PC-3 (cell line): ENCODE measurements around the gene WNK2. TPM values are rescaled to one million over a fixed set of nuclear protein-coding genes. Genes with fewer than 3 reads are reported as not detected.
"Not testable (repeated sequence)": the region's sequence is repeated elsewhere in the genome, so short reads cannot be mapped to it uniquely, and the experiment has no call there.

Experiments used
- ATAC-seq: fragments of 200-7000 bp; cut with Tn5 transposase; 2 replicates; pipeline ENCODE4 v1.9.1; 2020; ENCODE audit warnings: mild to moderate bottlenecking, moderate library complexity
- BruUV-seq: library from RNA; stranded (reverse); fragments of 400-500 nt; replicated peaks from 2 replicates; lab custom pipeline; 2021; lab: Mats Ljungman, UMichigan
- CTCF ChIA-PET: fragments of 300-600 bp; sonication (Branson Sonifier 250); formaldehyde crosslinking; loops from one replicate; lab custom pipeline; 2022; ENCODE audit warnings: antibody characterized with exemption; lab: Charles Lee
- POLR2A ChIA-PET: fragments of 300-600 bp; sonication (Branson Sonifier 250); formaldehyde crosslinking; loops from one replicate; lab custom pipeline; 2022; ENCODE audit warnings: antibody characterized with exemption; ENCODE audit not compliant: unreplicated experiment; lab: Charles Lee
- DNase-seq: peaks from one replicate; pipeline ENCODE4 v3.0.0-alpha.2; 2015
- H2AFZ ChIP-seq: fragments of 300-600 bp; sonication (generic); 2 replicates; pipeline ENCODE4 v1.6.0; 2016; ENCODE audit warnings: antibody characterized with exemption, low read length
- H3F3A ChIP-seq: fragments of 300-600 bp; sonication (generic); one replicate; pipeline ENCODE4 v1.6.0; 2017; ENCODE audit warnings: antibody characterized with exemption, low read length, control low read depth, mild to moderate bottlenecking; ENCODE audit not compliant: unreplicated experiment
- H3K27ac ChIP-seq: fragments of 300-600 bp; sonication (generic); 2 replicates; pipeline ENCODE4 v1.5.1; 2016; ENCODE audit warnings: mild to moderate bottlenecking, low read length
- H3K27me3 ChIP-seq: fragments of 300-600 bp; sonication (generic); 2 replicates; pipeline ENCODE4 v1.6.1; 2016; ENCODE audit warnings: low read length, mixed read lengths
- H3K36me3 ChIP-seq: fragments of 300-600 bp; sonication (generic); 2 replicates; pipeline ENCODE4 v1.6.1; 2016; ENCODE audit warnings: low read depth, mixed run types, low read length, mixed read lengths
- H3K4me1 ChIP-seq: fragments of 300-600 bp; sonication (generic); 2 replicates; pipeline ENCODE4 v1.5.1; 2016; ENCODE audit warnings: low read length; ENCODE audit not compliant: insufficient read depth
- H3K4me2 ChIP-seq: fragments of 300-600 bp; sonication (generic); 2 replicates; pipeline ENCODE4 v1.6.0; 2016; ENCODE audit warnings: low read length
- H3K4me3 ChIP-seq: fragments of 300-600 bp; sonication (generic); 2 replicates; pipeline ENCODE4 v1.5.1; 2016; ENCODE audit warnings: mild to moderate bottlenecking, low read length, mixed read lengths
- H3K79me2 ChIP-seq: fragments of 300-600 bp; sonication (generic); 2 replicates; pipeline ENCODE4 v1.6.1; 2017; ENCODE audit warnings: low read length, mixed read lengths
- H3K9ac ChIP-seq: fragments of 300-600 bp; sonication (generic); 2 replicates; pipeline ENCODE4 v1.6.0; 2016; ENCODE audit warnings: mild to moderate bottlenecking, low read length
- H3K9me2 ChIP-seq: fragments of 300-600 bp; sonication (generic); replicated peaks from 2 replicates; pipeline ENCODE4 v1.6.1; 2016; ENCODE audit warnings: mixed run types, low read length, mixed read lengths
- H3K9me3 ChIP-seq: fragments of 300-600 bp; sonication (generic); 2 replicates; pipeline ENCODE4 v1.6.1; 2016; ENCODE audit warnings: low read length, mixed read lengths
- H4K20me1 ChIP-seq: fragments of 300-600 bp; sonication (generic); 2 replicates; pipeline ENCODE4 v1.6.1; 2016; ENCODE audit warnings: low read length, mixed read lengths
- EZH2 ChIP-seq: fragments of 300-600 bp; sonication (generic); IDR thresholded peaks from one replicate; pipeline ENCODE4 v1.6.1; 2017; ENCODE audit warnings: antibody characterized with exemption, mild to moderate bottlenecking, low read length; ENCODE audit not compliant: unreplicated experiment
- EZH2phosphoT487 ChIP-seq: fragments of 300-600 bp; sonication (generic); IDR thresholded peaks from 2 replicates; pipeline ENCODE4 v1.6.1; 2018; ENCODE audit warnings: mild to moderate bottlenecking, antibody characterized with exemption, low read length, borderline replicate concordance
- intact Hi-C: fragments of 100-400 bp; cut with micrococcal nuclease; formaldehyde crosslinking; loops from 2 replicates; pipeline ENCODE4 v1.9.0; 2023
- total RNA-seq: library from RNA; depleted of rRNA; stranded (reverse); fragments of >200 nt; gene quantifications from 2 replicates; pipeline ENCODE4 v1.2.3, GENCODE V29; 2014
- TF ChIP-seq, protein P1 (sequence below): fragments of 300-600 bp; sonication (generic); conservative IDR thresholded peaks from 2 replicates; pipeline ENCODE4 v1.5.1; 2017; ENCODE audit warnings: antibody characterized with exemption, low read depth, mild to moderate bottlenecking, low read length

WNK2 gene
- total RNA-seq, 1 experiment from 2014 or later, result 11.7 TPM

DNA sequence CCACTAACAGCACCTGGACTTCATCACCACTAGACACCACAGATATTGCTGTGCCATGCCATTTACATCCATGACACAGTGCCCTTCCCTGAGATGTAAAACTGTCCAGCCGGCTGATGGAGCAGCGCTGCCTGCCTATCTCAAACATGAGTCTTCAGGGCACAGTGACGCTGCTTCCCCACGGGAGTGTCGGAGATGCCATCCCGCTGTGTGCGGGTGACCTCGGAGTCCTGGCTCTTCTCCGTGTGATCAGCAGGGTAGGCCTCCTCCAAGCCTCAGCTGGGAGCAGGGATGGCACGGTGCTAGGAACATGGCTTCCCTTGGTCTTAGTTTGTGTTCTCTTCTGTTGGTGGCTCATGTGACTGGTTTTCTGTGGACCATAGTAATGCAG lies 137.3 kb downstream of the WNK2 start:
- Histone ChIP-seq H3K9me3 (no peaks in the 10 kb centered on the region), H3F3A (no peaks in the 10 kb centered on the region), H3K4me1 (no peaks in the 10 kb centered on the region), H3K27ac (no peak overlapping the region), H3K27me3 (no peaks in the 10 kb centered on the region), H3K4me3 (no peak overlapping the region), H2AFZ (no peak overlapping the region), H4K20me1 (no peaks in the 10 kb centered on the region), H3K9ac (no peak overlapping the region), H3K36me3 (no peaks in the 10 kb centered on the region), H3K79me2 (no peaks in the 10 kb centered on the region), H3K9me2 (no peaks in the 10 kb centered on the region), H3K4me2 (no peak overlapping the region)
- no TSS peak for BruUV-seq
- DNase-seq (no peak), ATAC-seq (no peak)
- ChIA-PET POLR2A (no interaction called here), CTCF (no interaction called here)
- no peak for TF ChIP-seq EZH2phosphoT487
- TF ChIP-seq, protein P1, sequence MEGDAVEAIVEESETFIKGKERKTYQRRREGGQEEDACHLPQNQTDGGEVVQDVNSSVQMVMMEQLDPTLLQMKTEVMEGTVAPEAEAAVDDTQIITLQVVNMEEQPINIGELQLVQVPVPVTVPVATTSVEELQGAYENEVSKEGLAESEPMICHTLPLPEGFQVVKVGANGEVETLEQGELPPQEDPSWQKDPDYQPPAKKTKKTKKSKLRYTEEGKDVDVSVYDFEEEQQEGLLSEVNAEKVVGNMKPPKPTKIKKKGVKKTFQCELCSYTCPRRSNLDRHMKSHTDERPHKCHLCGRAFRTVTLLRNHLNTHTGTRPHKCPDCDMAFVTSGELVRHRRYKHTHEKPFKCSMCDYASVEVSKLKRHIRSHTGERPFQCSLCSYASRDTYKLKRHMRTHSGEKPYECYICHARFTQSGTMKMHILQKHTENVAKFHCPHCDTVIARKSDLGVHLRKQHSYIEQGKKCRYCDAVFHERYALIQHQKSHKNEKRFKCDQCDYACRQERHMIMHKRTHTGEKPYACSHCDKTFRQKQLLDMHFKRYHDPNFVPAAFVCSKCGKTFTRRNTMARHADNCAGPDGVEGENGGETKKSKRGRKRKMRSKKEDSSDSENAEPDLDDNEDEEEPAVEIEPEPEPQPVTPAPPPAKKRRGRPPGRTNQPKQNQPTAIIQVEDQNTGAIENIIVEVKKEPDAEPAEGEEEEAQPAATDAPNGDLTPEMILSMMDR, result no peak
- no peak for TF ChIP-seq EZH2
- intact Hi-C loops, result no loop called here

DNA sequence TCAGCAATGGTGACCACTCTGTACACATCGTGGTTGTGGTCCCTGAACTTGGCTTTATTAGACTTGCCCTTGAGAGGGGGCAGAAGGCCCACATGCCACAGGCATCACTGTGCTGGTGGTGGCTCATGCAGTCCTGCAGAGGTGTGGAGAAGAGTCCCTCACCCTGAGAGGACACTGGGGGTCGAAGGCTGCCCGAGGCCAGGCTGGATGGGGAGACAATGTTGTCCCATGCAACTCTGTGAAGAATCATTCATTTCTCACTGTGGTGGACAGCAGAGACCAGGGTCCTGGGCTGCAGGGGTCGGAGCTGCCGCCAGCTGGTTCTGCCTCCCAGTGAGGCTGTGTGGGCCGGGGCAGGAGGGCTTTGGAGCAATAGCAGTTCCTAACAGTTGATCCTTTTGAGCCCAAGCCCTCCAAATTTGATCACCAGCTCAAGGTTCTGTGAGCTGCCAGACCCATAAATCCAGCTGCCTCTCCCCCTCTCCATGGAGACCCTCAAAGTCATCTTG lies 139.6 kb downstream of the WNK2 start:
- BruUV-seq, H3K9me3 ChIP-seq, H3K36me3 ChIP-seq, CTCF ChIA-PET, ATAC-seq, H3K27me3 ChIP-seq, POLR2A ChIA-PET, H3F3A ChIP-seq, H4K20me1 ChIP-seq, H3K9me2 ChIP-seq, H3K9ac ChIP-seq, H3K79me2 ChIP-seq, H3K4me2 ChIP-seq, intact Hi-C loops, H2AFZ ChIP-seq, H3K27ac ChIP-seq, H3K4me1 ChIP-seq, H3K4me3 ChIP-seq, DNase-seq: not testable (repeated sequence)

GRCh38 chr9:93324191-93324834 lies 140.4 kb downstream of the WNK2 start:
- CTCF ChIA-PET, result no interaction called here
- no peak for ATAC-seq
- Histone ChIP-seq H3K36me3 (no peaks in the 10 kb centered on the region), H3K4me2 (no peak overlapping the region), H3F3A (no peaks in the 10 kb centered on the region), H3K9me2 (no peaks in the 10 kb centered on the region), H3K27me3 (no peaks in the 10 kb centered on the region), H3K79me2 (no peaks in the 10 kb centered on the region), H3K9me3 (no peaks in the 10 kb centered on the region), H3K4me1 (no peaks in the 10 kb centered on the region), H3K27ac (no peak overlapping the region), H4K20me1 (no peaks in the 10 kb centered on the region), H3K4me3 (no peak overlapping the region), H2AFZ (no peak overlapping the region), H3K9ac (no peak overlapping the region)
- DNase-seq, result no peak
- TF ChIP-seq, protein P1, result no peak
- TF ChIP-seq EZH2 (no peak), EZH2phosphoT487 (no peak)
- BruUV-seq, result no TSS peak
- POLR2A ChIA-PET, result no interaction called here
- intact Hi-C loops, result no loop called here
